Measurements from ENCODE around the gene HECW1.
"Not testable (repeated sequence)": the region's sequence is repeated elsewhere in the genome, so short reads cannot be mapped to it uniquely, and the experiment has no call there.

The HECW1 gene

DNA sequence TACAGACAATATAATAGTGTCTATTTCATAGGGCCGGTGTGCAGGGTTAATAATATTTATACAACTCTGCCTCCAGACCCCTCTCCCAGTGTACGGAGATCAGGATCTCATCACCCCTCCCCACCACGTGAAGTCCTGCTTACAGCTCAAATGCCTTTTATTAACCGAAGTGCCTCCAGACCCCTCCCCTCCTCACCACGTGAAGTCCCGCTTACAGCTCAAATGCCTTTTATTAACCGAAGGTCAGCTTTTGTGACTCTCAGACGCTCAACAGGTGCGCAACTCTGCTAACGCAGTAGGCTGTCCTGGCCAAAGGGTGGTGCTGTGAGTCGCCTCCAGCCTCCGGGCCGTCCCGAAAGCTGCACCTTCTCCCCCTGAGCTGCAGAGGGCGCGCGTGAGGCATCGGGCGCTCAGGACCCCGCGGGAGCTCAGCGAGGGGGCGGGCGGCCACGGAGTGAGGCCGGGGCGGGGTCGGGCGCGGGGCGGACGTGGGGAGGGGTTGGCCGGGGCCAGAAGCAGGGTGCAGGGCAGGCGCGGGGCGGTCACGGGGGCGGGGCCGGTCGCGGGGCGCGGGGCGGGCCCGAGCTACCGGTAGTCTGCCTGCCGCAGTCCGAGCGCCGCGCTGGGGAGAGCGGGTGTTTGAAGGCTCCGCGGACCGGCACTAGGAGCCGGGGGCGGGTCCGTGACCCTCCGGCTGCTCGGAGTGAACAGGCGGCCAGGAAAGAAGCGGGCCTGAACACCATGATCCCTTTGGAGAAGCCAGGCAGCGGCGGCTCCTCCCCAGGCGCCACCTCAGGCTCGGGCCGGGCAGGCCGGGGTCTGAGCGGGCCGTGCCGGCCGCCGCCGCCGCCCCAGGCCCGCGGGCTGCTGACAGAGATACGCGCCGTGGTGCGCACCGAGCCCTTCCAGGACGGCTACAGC, 470.3 kb downstream of the HECW1 start, which contains the start of gene STK17A:
Gene STK17A, plus strand, starts transcription at position 606 of the 921 bp plus-strand sequence. Its CDS starts 136 bp downstream, at position 742.
- DNase-seq (ENCODE audit: low read depth): peak; percentile 86

DNA sequence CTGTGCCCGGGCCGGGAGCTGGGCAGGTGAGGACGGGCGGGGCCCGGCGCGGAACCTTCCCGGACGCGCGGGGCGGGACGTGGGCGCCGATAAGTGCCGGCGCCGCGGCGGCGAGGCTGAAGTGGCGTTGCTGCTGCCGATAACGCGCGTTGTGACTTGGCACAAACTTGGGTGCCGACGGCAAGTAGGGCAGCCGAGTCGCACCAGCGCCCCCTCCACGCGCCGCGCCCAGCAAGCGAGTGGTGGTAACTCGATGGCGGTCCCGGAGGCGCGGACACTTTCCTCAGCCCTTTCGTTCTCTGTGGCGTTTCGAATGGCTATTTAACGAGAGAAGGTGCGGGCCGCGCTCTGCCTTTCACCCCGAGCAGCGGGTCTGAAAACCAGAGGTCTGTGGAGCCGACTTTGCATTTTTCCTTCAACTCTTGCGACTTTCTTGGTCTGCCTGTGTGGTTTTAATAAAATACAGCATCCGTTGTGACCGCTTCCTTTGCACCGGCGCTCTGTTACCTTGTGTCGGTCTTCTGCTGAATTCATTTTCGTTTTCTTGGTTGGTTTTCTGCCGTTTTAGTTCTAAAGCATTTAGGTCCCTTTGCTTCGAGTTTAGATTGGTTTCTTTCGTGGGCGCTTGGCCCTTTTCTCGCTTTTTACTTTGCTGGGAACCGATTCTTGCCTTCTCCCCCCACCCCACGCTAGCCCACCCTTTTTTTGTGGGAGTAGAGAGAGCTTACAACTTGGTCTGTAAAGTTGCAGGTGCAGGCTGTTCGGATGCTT, 471.2 kb downstream of the HECW1 start:
- DNase-seq (ENCODE audit: low read depth): peak; percentile 45

DNA sequence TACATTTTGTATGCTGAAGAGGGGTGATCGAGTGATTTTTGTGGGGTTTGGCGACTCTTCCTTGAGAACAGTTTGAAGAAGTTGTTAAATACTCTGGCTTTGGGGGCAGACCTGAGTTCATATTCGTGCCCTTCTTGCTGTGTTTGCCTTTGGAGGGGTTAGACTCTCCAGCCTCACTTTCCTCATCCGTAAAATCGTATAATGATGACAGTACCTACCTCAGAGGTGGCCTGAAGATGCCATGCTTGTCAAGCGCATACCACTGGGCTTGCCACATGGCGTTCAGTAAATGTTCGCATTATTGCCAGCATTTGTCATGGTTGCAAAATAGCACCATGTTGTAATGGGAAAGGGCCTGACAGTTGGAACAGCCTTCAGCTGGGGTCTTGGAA, 471.7 kb downstream of the HECW1 start:
- peak; percentile 79 for DNase-seq (ENCODE audit: low read depth)

DNA sequence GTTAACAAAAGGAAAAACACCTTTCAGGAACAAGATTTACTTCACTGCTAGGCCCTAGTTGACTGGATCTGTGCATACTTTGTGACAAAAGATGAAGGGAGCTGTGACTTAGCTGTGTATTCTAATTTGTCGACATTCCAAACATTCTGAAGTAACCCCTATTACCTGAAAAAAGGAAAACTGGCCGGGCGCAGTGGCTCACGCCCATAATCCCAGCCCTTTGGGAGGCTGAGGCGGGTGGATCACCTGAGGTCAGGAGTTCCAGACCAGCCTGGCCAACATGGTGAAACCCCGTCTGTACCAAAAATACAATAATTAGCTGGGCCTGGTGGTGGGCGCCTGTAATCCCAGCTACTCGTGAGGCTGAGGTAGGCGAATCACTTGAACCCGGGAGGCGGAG, 472.3 kb downstream of the HECW1 start:
- not testable (repeated sequence) for DNase-seq (ENCODE audit: low read depth)

DNA sequence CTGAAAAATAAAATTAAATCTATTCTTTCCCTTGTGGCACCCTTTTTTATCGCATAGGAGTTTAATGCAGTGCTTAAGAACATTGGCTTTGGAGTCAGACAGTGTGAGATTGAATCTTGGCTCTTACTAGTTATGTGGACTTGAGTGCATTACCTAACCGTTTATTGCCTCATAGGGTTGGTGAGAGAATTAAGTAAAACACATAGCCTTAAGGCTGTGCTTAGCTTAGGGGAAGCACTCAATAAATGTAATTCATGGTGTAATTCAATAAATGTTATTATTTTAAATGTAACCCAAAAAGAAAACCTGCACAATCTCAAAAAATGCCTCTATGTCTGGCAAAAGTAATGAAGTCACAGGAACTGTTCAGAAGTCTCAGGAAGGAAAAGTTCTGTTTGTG, 473.1 kb downstream of the HECW1 start:
- DNase-seq (ENCODE audit: low read depth): peak; percentile 79

DNA sequence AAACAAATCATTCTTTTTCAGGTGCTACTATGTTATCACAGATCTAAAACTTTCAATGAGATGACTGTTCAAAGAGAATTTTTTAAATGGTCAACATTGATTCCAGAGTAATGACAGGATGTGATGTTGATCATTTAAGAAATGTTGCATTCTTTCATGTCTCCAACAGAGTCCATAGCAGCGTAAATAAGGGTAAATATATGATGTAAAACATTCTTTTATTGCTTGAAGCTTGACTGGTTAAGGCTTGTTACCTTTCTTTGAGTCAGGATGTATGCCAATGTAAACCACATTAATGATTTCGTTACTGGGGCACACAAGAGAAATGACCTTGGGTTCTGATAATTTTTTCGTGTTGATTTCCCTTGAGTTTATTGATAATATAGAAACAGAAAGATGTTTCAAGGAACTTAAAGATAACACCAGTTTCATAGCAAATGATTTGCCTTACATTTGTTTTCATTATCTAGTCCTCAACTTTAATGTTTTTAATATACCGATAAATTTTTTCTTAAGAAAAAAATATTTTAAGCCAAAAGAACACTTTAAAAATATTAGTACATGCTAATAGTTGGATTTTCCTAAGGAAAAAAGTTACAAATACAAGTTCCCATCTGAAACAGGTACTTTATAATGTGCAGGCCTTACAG, 473.9 kb downstream of the HECW1 start:
- no peak for DNase-seq (ENCODE audit: low read depth)

DNA sequence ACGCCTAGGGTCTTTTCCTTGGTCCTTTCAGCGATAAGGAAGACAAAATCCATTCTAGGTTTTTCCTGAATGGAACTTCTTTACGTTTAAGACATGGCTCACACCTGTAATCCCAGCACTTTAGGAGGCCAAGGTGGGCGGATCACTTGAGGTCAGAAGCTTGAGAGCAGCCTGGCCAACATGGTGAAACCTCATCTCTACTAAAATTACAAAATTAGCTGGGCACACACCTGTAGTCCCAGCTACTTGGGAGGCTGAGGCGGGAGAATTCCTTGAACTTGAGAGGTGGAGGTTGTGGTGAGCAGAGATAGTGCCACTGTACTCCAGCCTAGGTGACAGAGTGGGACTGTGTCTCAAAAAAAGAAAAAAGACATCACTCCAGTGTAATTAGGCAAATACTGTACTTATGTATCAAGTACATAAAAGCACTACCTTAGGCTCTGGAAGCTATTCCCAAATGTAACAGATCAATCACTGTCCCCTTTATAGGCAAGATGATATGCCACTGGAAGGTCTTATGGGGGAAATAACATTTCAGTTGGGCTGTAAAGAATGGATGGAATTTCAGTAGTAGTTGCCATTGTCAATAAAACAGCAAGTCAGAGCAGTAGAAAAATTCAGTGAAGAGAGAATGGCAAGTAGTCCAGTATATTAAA, 476.2 kb downstream of the HECW1 start:
- no peak for DNase-seq (ENCODE audit: low read depth)

DNA sequence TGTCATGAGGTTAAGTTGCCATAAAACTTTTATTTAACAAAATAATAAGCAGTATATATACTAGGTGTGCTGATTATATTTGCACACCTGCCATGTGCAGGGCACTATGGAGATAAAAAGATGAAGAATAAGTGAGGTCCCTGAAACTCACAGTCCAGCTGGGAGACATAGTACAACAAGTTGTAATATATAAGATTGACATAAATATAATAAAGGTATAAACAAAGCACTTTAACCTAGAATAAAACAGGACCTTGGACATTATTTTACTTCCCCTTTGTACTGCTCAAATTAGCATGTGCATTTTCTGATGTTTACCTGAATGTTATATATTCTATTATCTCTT, 476.7 kb downstream of the HECW1 start:
- no peak for DNase-seq (ENCODE audit: low read depth)

DNA sequence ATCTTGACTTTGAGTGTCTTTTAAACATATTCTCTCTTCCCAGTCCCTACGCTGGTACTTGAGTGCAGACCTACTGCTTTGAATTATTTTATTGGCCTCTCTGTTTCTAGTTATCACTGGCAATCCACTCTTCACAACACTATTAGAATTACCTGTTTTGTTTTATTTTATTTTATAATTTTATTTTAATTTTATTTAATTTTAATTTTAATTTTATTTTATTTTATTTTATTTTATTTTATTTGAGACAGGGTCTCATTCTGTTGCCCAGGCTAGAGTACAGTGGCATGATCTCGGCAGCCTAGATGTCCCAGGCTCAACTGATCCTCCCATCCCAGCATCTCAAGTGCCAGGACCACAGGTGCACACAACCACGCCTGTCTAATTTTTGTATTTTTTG, 477.3 kb downstream of the HECW1 start:
- no peak for DNase-seq (ENCODE audit: low read depth)

DNA sequence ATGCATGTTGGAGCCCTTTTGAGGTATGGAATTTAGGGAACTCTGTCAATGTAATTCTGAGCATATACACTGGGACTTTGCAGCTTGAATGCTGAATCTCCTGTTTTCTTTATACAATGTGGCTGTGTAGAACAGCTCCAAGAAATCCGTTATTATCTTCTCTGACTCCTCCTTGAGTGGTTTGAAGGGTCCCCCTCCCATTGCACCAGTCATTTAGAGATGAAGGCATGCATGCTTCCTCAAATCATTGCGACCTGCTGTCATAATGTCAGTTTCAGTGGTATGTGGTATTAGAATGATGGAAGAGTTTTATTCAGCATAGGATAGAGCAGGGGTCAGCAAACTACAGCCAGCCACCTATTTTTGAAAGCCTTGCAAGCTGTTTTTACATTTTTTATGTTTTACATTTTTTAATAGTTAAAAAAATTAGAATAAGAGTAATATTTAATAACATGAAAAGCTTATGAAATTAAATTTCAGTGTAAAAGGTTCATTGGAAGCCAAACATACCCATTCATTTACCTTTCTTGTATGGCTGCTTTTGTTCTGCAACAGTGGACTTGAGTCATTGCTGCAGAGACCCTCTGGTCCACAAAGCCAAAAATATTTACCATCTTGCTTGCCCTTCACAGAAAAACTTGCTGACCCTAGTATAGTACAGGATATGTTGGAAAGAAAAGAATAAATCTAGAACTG, 478.6 kb downstream of the HECW1 start:
- no peak for DNase-seq (ENCODE audit: low read depth)

DNA sequence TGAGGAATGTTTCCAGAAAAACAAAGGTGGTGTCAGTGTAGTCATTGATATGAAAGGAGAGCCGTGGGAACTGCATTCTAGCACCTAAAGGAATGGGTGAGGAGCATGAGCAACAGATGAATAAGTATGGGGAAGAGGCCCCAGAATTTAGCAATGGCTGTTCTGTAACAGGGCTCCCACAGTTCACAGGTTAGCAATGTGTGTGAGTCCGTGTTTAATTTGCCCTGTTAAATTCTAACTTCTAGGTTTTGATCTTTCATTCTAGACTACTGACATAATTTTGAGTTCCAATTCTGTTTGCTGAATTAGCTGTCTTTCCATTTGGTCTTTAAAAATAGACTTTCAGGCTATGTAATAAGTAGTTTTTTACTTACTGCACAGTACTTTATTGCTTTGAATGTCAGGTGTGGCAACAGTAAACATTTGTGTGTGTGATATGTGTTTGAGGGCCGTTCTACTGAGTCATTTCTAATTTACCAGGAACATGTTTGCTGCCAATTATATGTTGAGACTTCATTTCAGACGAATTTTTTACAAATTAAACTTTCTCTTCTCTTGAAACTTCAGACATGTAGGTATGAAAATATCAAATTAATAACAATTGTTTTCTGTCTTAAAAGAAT, 479.2 kb downstream of the HECW1 start:
- no peak for DNase-seq (ENCODE audit: low read depth)

DNA sequence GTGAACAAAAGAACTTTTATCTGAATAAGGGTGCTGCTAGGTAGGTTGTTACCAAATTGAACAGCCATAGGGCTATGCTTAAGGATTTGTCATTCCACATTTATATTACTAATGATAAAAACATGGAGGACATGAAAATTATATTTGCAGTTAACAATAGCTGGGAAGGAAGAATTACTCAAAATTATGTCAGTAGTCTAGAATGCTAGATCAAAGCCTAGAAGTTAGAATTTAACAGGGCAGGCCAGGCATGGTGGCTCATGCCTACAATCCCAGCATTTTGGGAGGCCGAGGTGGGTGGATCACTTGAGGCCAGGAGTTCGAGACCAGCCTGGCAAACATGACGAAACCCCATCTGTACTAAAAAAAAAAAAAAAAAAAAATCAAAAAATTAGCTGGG, 479.9 kb downstream of the HECW1 start:
- no peak for DNase-seq (ENCODE audit: low read depth)

DNA sequence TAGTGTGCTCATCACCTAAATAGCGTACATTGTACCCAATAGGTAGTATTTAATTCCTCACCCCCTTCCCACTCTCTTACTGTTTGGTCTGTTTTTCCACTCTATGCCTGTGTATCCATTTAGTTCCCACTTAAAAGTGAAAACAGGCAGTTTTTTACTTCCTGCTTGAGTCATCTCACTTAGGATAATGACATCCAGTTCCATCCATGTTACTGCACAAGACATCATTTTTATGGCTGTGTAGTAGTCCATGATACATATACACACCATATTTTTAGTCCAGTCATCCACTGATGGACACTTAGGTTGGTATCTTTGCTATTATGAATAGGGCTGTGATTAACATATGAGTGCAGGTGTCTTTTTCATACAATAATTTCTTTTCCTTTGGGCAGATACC, 480.6 kb downstream of the HECW1 start:
- DNase-seq (ENCODE audit: low read depth): no peak

DNA sequence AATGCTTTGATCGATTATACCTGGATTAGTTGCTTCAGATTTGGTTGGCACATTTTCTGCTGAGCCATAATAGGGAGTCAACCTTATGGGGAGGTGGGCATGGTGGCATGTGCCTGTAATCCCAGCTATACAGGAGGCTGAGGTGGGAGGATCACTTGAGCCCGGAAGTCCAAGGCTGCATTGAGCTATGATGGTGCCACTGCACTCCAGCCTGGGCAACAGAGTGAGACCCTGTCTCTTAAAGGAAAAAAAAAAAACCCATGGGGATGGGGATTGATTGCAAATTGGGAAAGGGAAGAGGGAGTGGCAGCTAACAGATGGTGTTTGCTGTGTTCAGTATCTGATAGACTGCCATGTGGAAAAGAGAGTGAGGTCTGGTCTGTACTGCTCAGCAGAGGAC, 481.6 kb downstream of the HECW1 start:
- DNase-seq (ENCODE audit: low read depth): no peak

DNA sequence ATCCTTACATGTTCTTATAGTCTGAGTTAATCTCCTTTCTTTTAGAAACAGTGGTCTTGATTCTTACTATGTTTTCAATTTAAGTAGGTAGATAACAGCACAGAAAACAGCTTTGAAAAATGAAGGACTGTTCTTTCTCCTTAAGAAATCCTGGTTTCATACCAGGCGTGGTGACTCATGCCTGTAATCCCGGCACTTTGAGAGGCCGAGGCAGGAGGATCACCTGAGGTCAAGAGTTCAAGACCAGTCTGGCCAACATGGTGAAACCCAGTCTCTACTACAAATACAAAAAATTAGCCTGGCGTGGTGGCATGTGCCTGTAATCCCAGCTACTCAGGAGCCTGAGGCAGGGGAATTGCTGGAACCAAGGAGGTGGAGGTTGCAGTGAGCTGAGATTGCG, 484.0 kb downstream of the HECW1 start:
- not testable (repeated sequence) for DNase-seq (ENCODE audit: low read depth)

DNA sequence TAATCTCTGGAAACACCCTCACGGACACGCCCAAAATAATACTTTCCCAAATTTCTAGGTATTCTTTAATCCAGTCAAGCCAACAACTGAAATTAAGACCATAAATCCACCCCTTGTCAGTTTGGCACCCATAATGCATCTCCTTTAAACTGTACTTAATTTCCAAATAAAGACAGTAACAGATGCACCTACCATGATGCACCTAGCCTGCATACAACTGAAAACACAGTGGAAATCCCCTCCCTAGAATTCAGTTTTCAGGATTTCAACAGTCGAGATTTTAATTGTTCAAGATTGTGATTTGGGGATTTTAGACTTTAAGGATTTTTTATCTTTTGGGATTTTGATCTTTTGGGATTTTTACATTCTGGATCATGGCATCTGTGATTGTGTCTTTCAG, 487.6 kb downstream of the HECW1 start:
- DNase-seq (ENCODE audit: low read depth): no peak

DNA sequence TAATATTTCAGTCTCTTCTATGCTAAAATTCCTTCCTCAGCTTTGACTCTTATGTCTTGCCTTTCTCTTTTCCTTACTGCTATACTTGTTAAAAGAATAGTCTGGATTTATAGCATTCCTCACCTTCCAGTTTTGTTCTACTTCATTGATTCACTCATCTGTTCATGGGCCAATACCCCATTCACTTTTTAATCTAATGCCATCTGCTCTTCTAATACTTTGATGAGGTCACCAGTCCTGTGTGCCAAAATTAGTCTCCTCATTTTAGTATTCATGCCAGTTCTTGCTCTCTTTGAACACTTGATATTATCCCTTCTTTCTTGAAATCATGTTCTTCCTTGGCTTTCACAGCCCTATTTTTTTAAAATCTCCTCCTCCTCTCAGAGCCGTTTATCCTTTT, 489.8 kb downstream of the HECW1 start:
- DNase-seq (ENCODE audit: low read depth): no peak

DNA sequence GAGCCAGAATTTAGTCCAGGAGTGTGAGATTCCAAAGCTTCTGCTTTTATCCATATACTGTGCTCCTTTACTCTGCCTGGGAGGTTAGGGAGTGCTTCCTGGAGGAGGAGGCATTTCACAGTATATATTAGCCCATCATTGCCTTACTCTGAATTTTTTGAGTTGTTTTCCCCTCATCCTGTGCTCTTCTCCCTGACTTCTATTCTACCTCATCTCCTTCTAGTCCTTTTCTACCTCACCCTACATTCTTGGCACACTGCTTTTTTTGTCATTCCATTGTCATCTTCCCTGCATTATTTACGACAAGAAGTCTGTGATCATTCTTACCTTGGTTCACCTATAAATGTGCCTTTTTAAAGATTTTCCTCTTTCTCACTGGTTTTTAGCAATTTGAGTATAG, 491.8 kb downstream of the HECW1 start:
- no peak for DNase-seq (ENCODE audit: low read depth)

DNA sequence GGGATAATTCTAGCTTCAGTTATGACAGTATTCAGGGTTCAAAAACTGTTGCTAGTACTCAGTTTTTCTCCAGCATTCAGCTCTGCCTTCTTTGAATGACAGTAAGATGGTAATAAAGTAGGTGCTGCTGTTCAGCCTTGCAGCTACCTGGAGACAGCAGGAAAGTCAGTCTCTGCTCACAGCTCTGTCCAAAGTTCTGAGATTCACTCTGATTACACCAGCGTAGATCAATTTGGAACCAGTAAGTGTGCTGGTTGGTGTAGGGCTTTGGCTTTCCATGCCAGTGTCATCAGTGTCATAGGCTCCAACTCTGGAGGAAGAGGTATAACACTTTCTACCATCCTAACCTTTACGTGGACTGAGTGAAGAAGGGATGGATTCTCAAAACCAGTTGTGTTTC, 496.6 kb downstream of the HECW1 start:
- DNase-seq (ENCODE audit: low read depth): no peak

DNA sequence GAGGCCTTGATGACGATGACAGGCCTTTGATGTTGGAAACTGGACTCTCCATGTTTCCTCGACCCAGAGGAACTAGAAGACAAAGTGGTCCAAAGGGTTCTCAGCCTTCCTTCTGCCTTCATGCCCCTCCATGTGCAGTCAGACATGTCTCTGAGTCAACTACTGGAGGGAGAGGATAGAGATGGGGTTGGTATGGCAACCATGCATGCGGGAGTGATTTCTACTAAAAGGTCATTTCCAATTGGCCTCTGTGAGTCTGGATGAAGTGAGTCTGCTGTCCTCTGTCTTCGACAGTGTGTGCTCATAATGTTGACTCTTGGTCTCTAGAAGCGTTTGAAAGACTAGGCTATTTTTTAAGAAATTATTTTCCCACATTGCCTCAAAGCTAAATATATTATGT, 499.7 kb downstream of the HECW1 start:
- DNase-seq (ENCODE audit: low read depth): peak; percentile 9
